Measurements from ENCODE around the gene OCEL1.

Gene OCEL1

GRCh38 chr19:17254636-17255035, 28.6 kb downstream of the OCEL1 start:
- no peaks in the 10 kb centered on the region for H3K36me3 ChIP-seq (ENCODE audit: control insufficient read depth in 2 of 2, insufficient read depth in 2 of 2, low read length in 2 of 2)
- H3K27ac ChIP-seq (ENCODE audit: low read length), result no peak overlapping the region
- H3K9ac ChIP-seq (ENCODE audit: low read length in 2 of 2), result no peak overlapping the region

GRCh38 chr19:17255150-17255621, 29.2 kb downstream of the OCEL1 start:
- peaks cover 0 to 6% of the 10 kb centered on the region in 2 donors for H3K9me3 ChIP-seq (ENCODE audit: control insufficient read depth in 2 of 2, low read length in 2 of 2)
- no peak overlapping the region for H3K27ac ChIP-seq (ENCODE audit: low read length)
- no peaks in the 10 kb centered on the region for H3K4me1 ChIP-seq (ENCODE audit: control insufficient read depth, insufficient read depth, low read length)
- no peaks in the 10 kb centered on the region for H3K36me3 ChIP-seq (ENCODE audit: control insufficient read depth in 2 of 2, insufficient read depth in 2 of 2, low read length in 2 of 2)
- H3K9ac ChIP-seq (ENCODE audit: low read length in 2 of 2), result no peak overlapping the region
- no peaks in the 10 kb centered on the region for H3K27me3 ChIP-seq (ENCODE audit: control insufficient read depth in 1 of 2, insufficient read depth in 2 of 2, low read length in 2 of 2)
- H3K4me3 ChIP-seq (ENCODE audit: low read length in 2 of 2), result no peak overlapping the region

More at GRCh38 chr19:17254636-17255035, 28.6 kb downstream of the OCEL1 start:
- H3K4me3 ChIP-seq (ENCODE audit: low read length in 2 of 2), result no peak overlapping the region
- H3K9me3 ChIP-seq (ENCODE audit: control insufficient read depth in 2 of 2, low read length in 2 of 2), result peaks cover 0 to 6% of the 10 kb centered on the region in 2 donors
- H3K27me3 ChIP-seq (ENCODE audit: control insufficient read depth in 1 of 2, insufficient read depth in 2 of 2, low read length in 2 of 2), result no peaks in the 10 kb centered on the region
- no peaks in the 10 kb centered on the region for H3K4me1 ChIP-seq (ENCODE audit: control insufficient read depth, insufficient read depth, low read length)

- no peaks in the 10 kb centered on the region for H3K36me3 ChIP-seq (ENCODE audit: control insufficient read depth in 2 of 2, insufficient read depth in 2 of 2, low read length in 2 of 2)
- H3K27ac ChIP-seq (ENCODE audit: low read length), result no peak overlapping the region
- H3K4me1 ChIP-seq (ENCODE audit: control insufficient read depth, insufficient read depth, low read length), result no peaks in the 10 kb centered on the region
- no peak overlapping the region for H3K4me3 ChIP-seq (ENCODE audit: low read length in 2 of 2)
- peaks cover 0 to 6% of the 10 kb centered on the region in 2 donors for H3K9me3 ChIP-seq (ENCODE audit: control insufficient read depth in 2 of 2, low read length in 2 of 2)
- H3K27me3 ChIP-seq (ENCODE audit: control insufficient read depth in 1 of 2, insufficient read depth in 2 of 2, low read length in 2 of 2), result no peaks in the 10 kb centered on the region
- no peak overlapping the region for H3K9ac ChIP-seq (ENCODE audit: low read length in 2 of 2)
These were observed 30.1 kb downstream of the OCEL1 start for GRCh38 chr19:17256130-17256529.

GRCh38 chr19:17259118-17259780, 33.2 kb downstream of the OCEL1 start:
- peaks cover 0 to 6% of the 10 kb centered on the region in 2 donors for H3K9me3 ChIP-seq (ENCODE audit: control insufficient read depth in 2 of 2, low read length in 2 of 2)
- H3K27me3 ChIP-seq (ENCODE audit: control insufficient read depth in 1 of 2, insufficient read depth in 2 of 2, low read length in 2 of 2), result no peaks in the 10 kb centered on the region
- H3K4me1 ChIP-seq (ENCODE audit: control insufficient read depth, insufficient read depth, low read length), result no peaks in the 10 kb centered on the region
- no peak overlapping the region for H3K4me3 ChIP-seq (ENCODE audit: low read length in 2 of 2)
- no peak overlapping the region for H3K27ac ChIP-seq (ENCODE audit: low read length)
- H3K9ac ChIP-seq (ENCODE audit: low read length in 2 of 2), result no peak overlapping the region
- no peaks in the 10 kb centered on the region for H3K36me3 ChIP-seq (ENCODE audit: control insufficient read depth in 2 of 2, insufficient read depth in 2 of 2, low read length in 2 of 2)

- peaks cover 0 to 6% of the 10 kb centered on the region in 2 donors for H3K9me3 ChIP-seq (ENCODE audit: control insufficient read depth in 2 of 2, low read length in 2 of 2)
- H3K27ac ChIP-seq (ENCODE audit: low read length), result no peak overlapping the region
- H3K4me3 ChIP-seq (ENCODE audit: low read length in 2 of 2), result no peak overlapping the region
- no peak overlapping the region for H3K9ac ChIP-seq (ENCODE audit: low read length in 2 of 2)
- no peaks in the 10 kb centered on the region for H3K4me1 ChIP-seq (ENCODE audit: control insufficient read depth, insufficient read depth, low read length)
- no peaks in the 10 kb centered on the region for H3K36me3 ChIP-seq (ENCODE audit: control insufficient read depth in 2 of 2, insufficient read depth in 2 of 2, low read length in 2 of 2)
- H3K27me3 ChIP-seq (ENCODE audit: control insufficient read depth in 1 of 2, insufficient read depth in 2 of 2, low read length in 2 of 2), result no peaks in the 10 kb centered on the region
These were observed 33.9 kb downstream of the OCEL1 start for GRCh38 chr19:17259934-17260333.

GRCh38 chr19:17260842-17261325, 34.9 kb downstream of the OCEL1 start:
- H3K27ac ChIP-seq (ENCODE audit: low read length), result no peak overlapping the region
- no peaks in the 10 kb centered on the region for H3K4me1 ChIP-seq (ENCODE audit: control insufficient read depth, insufficient read depth, low read length)
- no peaks in the 10 kb centered on the region for H3K27me3 ChIP-seq (ENCODE audit: control insufficient read depth in 1 of 2, insufficient read depth in 2 of 2, low read length in 2 of 2)
- no peak overlapping the region for H3K9ac ChIP-seq (ENCODE audit: low read length in 2 of 2)
- no peak overlapping the region for H3K4me3 ChIP-seq (ENCODE audit: low read length in 2 of 2)
- no peaks in the 10 kb centered on the region for H3K36me3 ChIP-seq (ENCODE audit: control insufficient read depth in 2 of 2, insufficient read depth in 2 of 2, low read length in 2 of 2)
- peaks cover 0 to 6% of the 10 kb centered on the region in 2 donors for H3K9me3 ChIP-seq (ENCODE audit: control insufficient read depth in 2 of 2, low read length in 2 of 2)

GRCh38 chr19:17262557-17262956, 36.5 kb downstream of the OCEL1 start:
- Histone ChIP-seq H3K9me3 (ENCODE audit: control insufficient read depth in 2 of 2, low read length in 2 of 2) (peaks cover 0 to 6% of the 10 kb centered on the region in 2 donors), H3K27ac (ENCODE audit: low read length) (no peak overlapping the region), H3K9ac (ENCODE audit: low read length in 2 of 2) (no peak overlapping the region), H3K36me3 (ENCODE audit: control insufficient read depth in 2 of 2, insufficient read depth in 2 of 2, low read length in 2 of 2) (no peaks in the 10 kb centered on the region), H3K4me3 (ENCODE audit: low read length in 2 of 2) (peak overlapping the region in 1 of 2 donors; percentile 8), H3K4me1 (ENCODE audit: control insufficient read depth, insufficient read depth, low read length) (peaks cover under 1% of the 10 kb centered on the region), H3K27me3 (ENCODE audit: control insufficient read depth in 1 of 2, insufficient read depth in 2 of 2, low read length in 2 of 2) (no peaks in the 10 kb centered on the region)

- peak overlapping the region; percentile 25 to 49 for H3K4me3 ChIP-seq (ENCODE audit: low read length in 2 of 2)
- no peaks in the 10 kb centered on the region for H3K27me3 ChIP-seq (ENCODE audit: control insufficient read depth in 1 of 2, insufficient read depth in 2 of 2, low read length in 2 of 2)
- H3K36me3 ChIP-seq (ENCODE audit: control insufficient read depth in 2 of 2, insufficient read depth in 2 of 2, low read length in 2 of 2), result no peaks in the 10 kb centered on the region
- no peak overlapping the region for H3K27ac ChIP-seq (ENCODE audit: low read length)
- peaks cover 0 to 6% of the 10 kb centered on the region in 2 donors for H3K9me3 ChIP-seq (ENCODE audit: control insufficient read depth in 2 of 2, low read length in 2 of 2)
- no peak overlapping the region for H3K9ac ChIP-seq (ENCODE audit: low read length in 2 of 2)
- peaks cover 14% of the 10 kb centered on the region for H3K4me1 ChIP-seq (ENCODE audit: control insufficient read depth, insufficient read depth, low read length)
These were observed 38.0 kb downstream of the OCEL1 start for GRCh38 chr19:17263712-17264640.

GRCh38 chr19:17264641-17264979, 38.6 kb downstream of the OCEL1 start, which contains the start of gene USHBP1:
Gene USHBP1 (minus strand): TSS chr19:17264745. CDS start chr19:17264299, 446 bp downstream.
- H3K9me3 ChIP-seq (ENCODE audit: control insufficient read depth in 2 of 2, low read length in 2 of 2), result no peaks in the 10 kb centered on the region
- H3K9ac ChIP-seq (ENCODE audit: low read length in 2 of 2), result no peak within 1 kb of the TSS
- H3K4me1 ChIP-seq (ENCODE audit: control insufficient read depth, insufficient read depth, low read length), result peaks cover 14% of the 10 kb centered on the region
- H3K4me3 ChIP-seq (ENCODE audit: low read length in 2 of 2), result peak within 1 kb of the TSS; percentile 25 to 49
- no peaks in the 10 kb centered on the region for H3K36me3 ChIP-seq (ENCODE audit: control insufficient read depth in 2 of 2, insufficient read depth in 2 of 2, low read length in 2 of 2)
- no peak within 1 kb of the TSS for H3K27ac ChIP-seq (ENCODE audit: low read length)
- no peaks in the 10 kb centered on the region for H3K27me3 ChIP-seq (ENCODE audit: control insufficient read depth in 1 of 2, insufficient read depth in 2 of 2, low read length in 2 of 2)

- H3K36me3 ChIP-seq (ENCODE audit: control insufficient read depth in 2 of 2, insufficient read depth in 2 of 2, low read length in 2 of 2), result peaks cover under 1 to 2% of the 10 kb centered on the region in 2 donors
- no peak overlapping the region for H3K9ac ChIP-seq (ENCODE audit: low read length in 2 of 2)
- no peaks in the 10 kb centered on the region for H3K27me3 ChIP-seq (ENCODE audit: control insufficient read depth in 1 of 2, insufficient read depth in 2 of 2, low read length in 2 of 2)
- H3K27ac ChIP-seq (ENCODE audit: low read length), result no peak overlapping the region
- peaks cover 14% of the 10 kb centered on the region for H3K4me1 ChIP-seq (ENCODE audit: control insufficient read depth, insufficient read depth, low read length)
- H3K9me3 ChIP-seq (ENCODE audit: control insufficient read depth in 2 of 2, low read length in 2 of 2), result no peaks in the 10 kb centered on the region
- no peak overlapping the region for H3K4me3 ChIP-seq (ENCODE audit: low read length in 2 of 2)
These were observed 40.0 kb downstream of the OCEL1 start for GRCh38 chr19:17266026-17266425.
